Vagina (tissue), 2 donors: ENCODE measurements around the gene BCL7B. TPM values are rescaled to one million over a fixed set of nuclear protein-coding genes. Genes with fewer than 3 reads are reported as not detected.
A peak's percentile ranks its signal among the peaks of the same experiment; 100 is the strongest.

ENCODE experiments used
- DNase-seq, 2 donors: peaks; one replicate each; pipeline ENCODE4 v3.0.0-alpha.2; 2017; ENCODE audit errors: extremely low spot score in 2 of 2
- H3K27ac ChIP-seq: fragments of 200-600 bp; sonication (generic); one replicate; pipeline ENCODE4 v1.5.1; 2019
- H3K27me3 ChIP-seq: fragments of 200-600 bp; sonication (generic); one replicate; pipeline ENCODE4 v1.5.1; 2019
- H3K36me3 ChIP-seq, 2 donors: fragments of 200-600 bp; sonication (generic); one replicate each; pipeline ENCODE4 v1.5.1; 2017 to 2019
- H3K4me1 ChIP-seq: fragments of 200-600 bp; sonication (generic); one replicate; pipeline ENCODE4 v1.5.1; 2019
- H3K4me3 ChIP-seq, 2 donors: fragments of 200-600 bp; sonication (generic); 1 replicate in 1 of 2; 2 replicates in 1 of 2; pipeline ENCODE4 v1.5.1; 2016 to 2019
- H3K9me3 ChIP-seq: fragments of 200-600 bp; sonication (generic); one replicate; pipeline ENCODE4 v1.5.1; 2019
- POLR2A ChIP-seq, 2 donors: fragments of 450-650 bp; IDR thresholded peaks; one replicate each; pipeline ENCODE4 v1.6.1; 2017; ENCODE audit warnings: antibody characterized with exemption in 2 of 2, mild to moderate bottlenecking in 2 of 2, moderate library complexity in 2 of 2
- POLR2AphosphoS5 ChIP-seq, 2 donors: sonication (generic); formaldehyde crosslinking; IDR thresholded peaks; one replicate each; pipeline ENCODE4 v1.9.0; 2017; ENCODE audit warnings: antibody characterized with exemption in 2 of 2, mild to moderate bottlenecking in 2 of 2, low read depth in 1 of 2; ENCODE audit not compliant: insufficient read depth in 1 of 2
- intact Hi-C: fragments of 100-400 bp; cut with DNase I; formaldehyde crosslinking; loops from one replicate; pipeline ENCODE4 v1.15.1; 2023
- total RNA-seq: library from RNA; depleted of rRNA; stranded (reverse); fragments of >200 nt; gene quantifications from one replicate; pipeline ENCODE4 v1.2.3, GENCODE V29; 2016
- TF ChIP-seq, protein P1 (sequence below), 3 experiments: fragments of 450-650 bp in 2 of 3; fragments of 200-600 bp in 1 of 3; sonication (generic) in 1 of 3; IDR thresholded peaks; one replicate each; pipeline ENCODE4 v1.5.1; 2017 to 2019; ENCODE audit warnings: antibody characterized with exemption in 3 of 3, mild to moderate bottlenecking in 2 of 3, moderate library complexity in 2 of 3

The BCL7B gene
- 57.0 TPM for total RNA-seq

DNA sequence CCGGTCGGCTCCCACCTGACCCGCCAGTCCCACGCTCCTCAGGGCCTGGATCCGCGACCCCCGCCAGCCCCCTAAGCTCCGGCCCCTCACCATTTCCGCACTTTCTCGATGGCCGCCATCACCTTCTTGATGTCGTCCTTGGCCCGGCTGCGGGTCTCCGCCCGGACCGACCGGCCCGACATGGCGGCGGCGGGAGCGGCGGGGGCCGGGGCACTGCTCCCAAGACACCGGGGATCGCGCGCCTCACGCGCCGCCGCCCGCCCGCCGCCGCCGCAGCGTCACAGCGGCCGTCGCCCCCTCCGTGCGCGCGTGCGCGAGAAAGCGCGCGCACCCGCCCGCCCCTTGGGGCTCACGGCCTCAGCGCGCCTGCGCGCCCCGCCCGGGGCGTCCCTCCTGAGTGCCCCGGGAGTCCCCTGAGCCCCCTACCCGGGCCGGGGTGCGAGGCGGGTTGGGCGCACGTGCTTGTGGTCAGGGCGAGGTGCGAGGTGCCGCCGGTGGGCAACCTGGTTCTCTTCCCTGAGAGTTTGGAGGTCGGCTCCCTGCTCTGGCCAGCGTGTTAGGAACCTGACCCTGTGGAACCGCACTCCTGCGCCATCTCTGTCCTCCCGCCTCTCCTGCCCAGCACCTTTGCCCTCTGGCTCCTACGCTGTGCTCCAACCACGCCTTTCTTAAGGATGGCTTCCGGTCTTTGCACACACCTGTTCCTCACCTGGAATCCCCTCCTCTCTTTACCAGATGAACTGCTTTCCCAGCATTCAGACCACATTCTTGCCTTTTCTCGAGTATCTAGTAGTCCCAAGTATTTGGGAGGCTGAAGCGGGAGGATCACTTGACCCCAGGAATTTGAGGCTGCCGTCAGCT, at the start of gene BCL7B:
Gene BCL7B (minus strand): TSS at position 294 of the 861 bp plus-strand sequence. CDS start 112 bp downstream, at position 182.
- H3K4me1 ChIP-seq, result peaks cover 24% of the 10 kb centered on the region
- H3K9me3 ChIP-seq, result no peaks in the 10 kb centered on the region
- peak within 1 kb of the TSS; percentile 99 for H3K27ac ChIP-seq
- H3K36me3 ChIP-seq, result peaks cover 0 to 9% of the 10 kb centered on the region in 2 donors
- TF ChIP-seq POLR2A (IDR thresholded peaks at IDR 0.05), result peak in 1 of 2 donors; percentile 45
- TF ChIP-seq POLR2AphosphoS5 (IDR thresholded peaks at IDR 0.05; ENCODE audit: insufficient read depth in 1 of 2, low read depth in 1 of 2), result peak in 1 of 2 donors; percentile 59
- TF ChIP-seq, protein P1, sequence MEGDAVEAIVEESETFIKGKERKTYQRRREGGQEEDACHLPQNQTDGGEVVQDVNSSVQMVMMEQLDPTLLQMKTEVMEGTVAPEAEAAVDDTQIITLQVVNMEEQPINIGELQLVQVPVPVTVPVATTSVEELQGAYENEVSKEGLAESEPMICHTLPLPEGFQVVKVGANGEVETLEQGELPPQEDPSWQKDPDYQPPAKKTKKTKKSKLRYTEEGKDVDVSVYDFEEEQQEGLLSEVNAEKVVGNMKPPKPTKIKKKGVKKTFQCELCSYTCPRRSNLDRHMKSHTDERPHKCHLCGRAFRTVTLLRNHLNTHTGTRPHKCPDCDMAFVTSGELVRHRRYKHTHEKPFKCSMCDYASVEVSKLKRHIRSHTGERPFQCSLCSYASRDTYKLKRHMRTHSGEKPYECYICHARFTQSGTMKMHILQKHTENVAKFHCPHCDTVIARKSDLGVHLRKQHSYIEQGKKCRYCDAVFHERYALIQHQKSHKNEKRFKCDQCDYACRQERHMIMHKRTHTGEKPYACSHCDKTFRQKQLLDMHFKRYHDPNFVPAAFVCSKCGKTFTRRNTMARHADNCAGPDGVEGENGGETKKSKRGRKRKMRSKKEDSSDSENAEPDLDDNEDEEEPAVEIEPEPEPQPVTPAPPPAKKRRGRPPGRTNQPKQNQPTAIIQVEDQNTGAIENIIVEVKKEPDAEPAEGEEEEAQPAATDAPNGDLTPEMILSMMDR (IDR thresholded peaks at IDR 0.05), result no peak
- peak in 1 of 2 donors; percentile 89 for DNase-seq
- no peaks in the 10 kb centered on the region for H3K27me3 ChIP-seq
- peak within 1 kb of the TSS; percentile 73 to 95 for H3K4me3 ChIP-seq
- intact Hi-C loops, result loop anchor here (5.0 kb wide), 1 partner anchor 35 kb away; the partner anchor contains the start of gene BAZ1B

DNA sequence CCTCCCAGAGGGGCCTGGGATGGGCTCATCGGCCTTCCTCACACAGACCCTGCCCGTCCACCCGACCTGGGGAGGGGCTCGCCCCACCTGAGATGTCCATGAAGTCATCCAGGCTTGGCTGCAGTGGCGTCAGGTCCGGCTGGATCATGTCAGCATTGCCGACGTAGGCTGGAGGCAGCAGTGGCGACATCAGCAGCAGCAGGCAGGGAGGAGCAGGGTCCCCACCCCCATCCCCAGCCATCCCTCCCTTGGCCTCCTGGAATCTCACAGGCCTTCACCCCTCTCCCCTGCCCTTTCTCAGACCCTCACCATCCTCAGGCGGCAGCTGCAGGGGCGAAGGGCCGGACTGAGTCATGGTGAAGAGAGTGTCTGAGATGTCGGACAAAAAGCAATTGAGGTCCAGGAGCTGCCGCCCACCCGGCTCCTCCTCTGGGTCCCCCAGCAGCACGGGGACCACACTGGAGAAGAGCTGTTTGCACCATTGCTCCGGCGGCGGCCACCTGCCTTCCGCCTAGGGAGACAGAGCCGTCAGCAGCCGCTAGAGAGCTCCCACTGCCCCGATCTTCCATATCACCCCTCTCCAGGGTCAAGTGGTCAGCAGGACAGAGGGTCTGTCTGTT, 48.2 kb upstream of the BCL7B start:
- TF ChIP-seq POLR2A (IDR thresholded peaks at IDR 0.05) (no peak), POLR2AphosphoS5 (IDR thresholded peaks at IDR 0.05; ENCODE audit: insufficient read depth in 1 of 2, low read depth in 1 of 2) (no peak)
- TF ChIP-seq, protein P1 (IDR thresholded peaks at IDR 0.05), result no peak
- no peaks in the 10 kb centered on the region for H3K27me3 ChIP-seq
- DNase-seq, result no peak
- H3K4me3 ChIP-seq, result no peak overlapping the region
- no peaks in the 10 kb centered on the region for H3K36me3 ChIP-seq
- intact Hi-C loops, result loop anchor here (5.0 to 10.0 kb wide), 2 partner anchors 59 to 117 kb away; partner anchors contain the start of gene VPS37D
- no peaks in the 10 kb centered on the region for H3K9me3 ChIP-seq
- no peak overlapping the region for H3K27ac ChIP-seq
- H3K4me1 ChIP-seq, result no peaks in the 10 kb centered on the region

DNA sequence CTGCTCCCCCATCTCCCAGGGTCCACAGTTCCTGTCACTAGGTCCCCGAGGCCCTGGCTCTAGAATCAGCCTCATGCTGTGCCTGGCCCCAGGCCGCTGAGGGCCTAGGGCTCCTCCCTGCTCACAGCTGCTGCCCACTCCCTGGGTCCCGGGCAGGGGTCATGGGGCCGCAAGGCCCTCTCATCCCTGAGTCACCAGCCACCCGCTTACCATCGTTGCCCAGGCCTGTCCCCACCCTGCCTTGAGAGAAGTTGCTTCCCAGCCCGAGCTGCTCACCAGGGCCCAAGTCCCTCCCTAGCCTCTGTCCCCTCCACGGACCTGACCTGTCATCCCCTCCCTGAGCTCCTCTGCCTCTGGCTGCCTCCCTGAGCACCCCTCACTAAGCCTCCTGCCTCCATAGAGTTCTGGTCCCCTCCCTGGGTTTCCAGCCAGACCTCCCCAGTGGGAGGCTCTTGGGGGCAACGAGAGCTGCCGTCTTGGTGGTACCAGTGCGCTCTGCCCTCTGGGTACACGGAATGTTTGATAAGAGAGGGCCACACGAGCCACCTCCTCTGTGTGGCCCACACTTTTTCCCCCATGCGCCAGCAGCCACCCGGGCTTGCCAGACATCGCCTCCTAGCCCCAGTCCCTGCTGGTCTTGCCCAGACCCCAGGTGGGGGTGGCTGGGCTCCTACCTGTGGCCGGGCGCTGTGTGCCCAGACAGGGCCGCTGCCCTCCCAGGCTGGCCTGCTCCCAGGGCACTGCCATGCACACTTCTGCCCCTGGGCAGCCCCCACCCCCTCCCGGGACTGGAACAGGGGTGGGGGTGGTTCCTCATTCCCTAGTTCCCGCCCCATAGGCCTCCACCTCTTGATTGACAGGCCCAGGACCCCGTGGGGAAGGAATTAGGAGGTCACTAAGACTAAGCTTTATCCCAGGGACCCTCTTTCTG, 45.5 kb upstream of the BCL7B start:
- Histone ChIP-seq H3K27me3 (no peaks in the 10 kb centered on the region), H3K9me3 (no peaks in the 10 kb centered on the region), H3K4me3 (no peak overlapping the region), H3K27ac (no peak overlapping the region), H3K4me1 (no peaks in the 10 kb centered on the region), H3K36me3 (no peaks in the 10 kb centered on the region)
- TF ChIP-seq POLR2AphosphoS5 (IDR thresholded peaks at IDR 0.05; ENCODE audit: insufficient read depth in 1 of 2, low read depth in 1 of 2), result no peak
- TF ChIP-seq POLR2A (IDR thresholded peaks at IDR 0.05), result no peak
- TF ChIP-seq, protein P1 (IDR thresholded peaks at IDR 0.05), result no peak
- intact Hi-C loops, result loop anchor here (10.0 kb wide), 1 partner anchor 62 kb away; the partner anchor contains the start of gene VPS37D
- no peak for DNase-seq

DNA sequence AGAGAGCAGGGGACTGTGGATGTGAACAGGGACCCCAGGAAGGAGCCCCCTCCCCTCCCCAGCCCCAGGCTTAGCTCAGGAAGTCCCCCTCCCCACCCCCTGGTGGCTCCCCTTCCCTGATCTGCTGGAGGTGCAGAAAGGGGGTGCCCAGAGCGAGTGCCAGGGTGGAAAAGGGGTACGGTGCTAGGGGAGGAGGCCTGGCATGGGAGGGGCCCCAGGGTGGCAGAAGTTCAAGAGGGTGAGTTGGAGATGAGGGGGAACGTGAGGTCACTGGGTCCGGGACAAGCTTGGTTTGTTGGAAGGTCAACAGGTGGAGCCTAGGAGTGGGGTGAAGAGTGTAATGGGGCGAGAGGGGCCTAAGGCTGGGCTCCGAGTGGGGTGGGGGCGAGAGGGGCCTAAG, 42.4 kb upstream of the BCL7B start:
- Histone ChIP-seq H3K36me3 (no peaks in the 10 kb centered on the region), H3K9me3 (no peaks in the 10 kb centered on the region), H3K27me3 (no peaks in the 10 kb centered on the region), H3K4me3 (no peak overlapping the region), H3K4me1 (no peaks in the 10 kb centered on the region), H3K27ac (no peak overlapping the region)
- TF ChIP-seq POLR2AphosphoS5 (IDR thresholded peaks at IDR 0.05; ENCODE audit: insufficient read depth in 1 of 2, low read depth in 1 of 2), result no peak
- no peak for DNase-seq
- intact Hi-C loops, result loop anchor here (10.0 kb wide), 1 partner anchor 65 kb away; the partner anchor contains the start of gene VPS37D
